ENCODE results near the gene CXCR1. TPM values are rescaled to one million over a fixed set of nuclear protein-coding genes. Genes with fewer than 3 reads are reported as not detected.

Gene CXCR1
- total RNA-seq, 2 donors from 2014 or later, result 0.41 to 4.4 TPM

DNA sequence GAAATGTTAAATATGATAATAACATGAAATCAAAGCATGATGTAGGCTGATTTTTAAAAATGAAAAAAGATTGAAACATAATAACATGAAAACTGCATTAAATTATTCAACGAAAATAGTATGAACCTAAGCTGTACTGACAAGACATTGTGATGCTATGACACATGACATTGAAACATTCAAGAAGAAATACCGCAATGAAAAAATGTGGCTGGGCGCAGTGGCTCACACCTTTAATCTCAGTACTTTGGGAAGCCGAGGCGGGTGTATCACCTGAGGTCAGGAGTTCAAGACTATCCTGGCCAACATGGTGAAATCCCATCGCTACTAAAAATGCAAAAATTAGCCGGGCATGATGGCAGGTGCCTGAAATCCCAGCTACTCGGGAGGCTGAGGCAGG, 14.6 kb downstream of the CXCR1 start:
- H3K4me1 ChIP-seq (ENCODE audit: control insufficient read depth in 1 of 2, low read depth in 2 of 2), result no peaks in the 10 kb centered on the region
- TF ChIP-seq, protein P1, sequence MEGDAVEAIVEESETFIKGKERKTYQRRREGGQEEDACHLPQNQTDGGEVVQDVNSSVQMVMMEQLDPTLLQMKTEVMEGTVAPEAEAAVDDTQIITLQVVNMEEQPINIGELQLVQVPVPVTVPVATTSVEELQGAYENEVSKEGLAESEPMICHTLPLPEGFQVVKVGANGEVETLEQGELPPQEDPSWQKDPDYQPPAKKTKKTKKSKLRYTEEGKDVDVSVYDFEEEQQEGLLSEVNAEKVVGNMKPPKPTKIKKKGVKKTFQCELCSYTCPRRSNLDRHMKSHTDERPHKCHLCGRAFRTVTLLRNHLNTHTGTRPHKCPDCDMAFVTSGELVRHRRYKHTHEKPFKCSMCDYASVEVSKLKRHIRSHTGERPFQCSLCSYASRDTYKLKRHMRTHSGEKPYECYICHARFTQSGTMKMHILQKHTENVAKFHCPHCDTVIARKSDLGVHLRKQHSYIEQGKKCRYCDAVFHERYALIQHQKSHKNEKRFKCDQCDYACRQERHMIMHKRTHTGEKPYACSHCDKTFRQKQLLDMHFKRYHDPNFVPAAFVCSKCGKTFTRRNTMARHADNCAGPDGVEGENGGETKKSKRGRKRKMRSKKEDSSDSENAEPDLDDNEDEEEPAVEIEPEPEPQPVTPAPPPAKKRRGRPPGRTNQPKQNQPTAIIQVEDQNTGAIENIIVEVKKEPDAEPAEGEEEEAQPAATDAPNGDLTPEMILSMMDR (IDR thresholded peaks at IDR 0.05), result no peak
- H3K27me3 ChIP-seq (replicated peaks; ENCODE audit: insufficient read depth), result peaks cover 4% of the 10 kb centered on the region
- H3K27ac ChIP-seq, result no peak overlapping the region
- DNase-seq (ENCODE audit: low spot score) (no peak), ATAC-seq (ENCODE audit: insufficient number of reproducible peaks, low FRiP score, low read depth) (no peak)
- no peak overlapping the region for H3K4me3 ChIP-seq
- H3K36me3 ChIP-seq, result no peaks in the 10 kb centered on the region
- no peaks in the 10 kb centered on the region for H3K9me3 ChIP-seq

DNA sequence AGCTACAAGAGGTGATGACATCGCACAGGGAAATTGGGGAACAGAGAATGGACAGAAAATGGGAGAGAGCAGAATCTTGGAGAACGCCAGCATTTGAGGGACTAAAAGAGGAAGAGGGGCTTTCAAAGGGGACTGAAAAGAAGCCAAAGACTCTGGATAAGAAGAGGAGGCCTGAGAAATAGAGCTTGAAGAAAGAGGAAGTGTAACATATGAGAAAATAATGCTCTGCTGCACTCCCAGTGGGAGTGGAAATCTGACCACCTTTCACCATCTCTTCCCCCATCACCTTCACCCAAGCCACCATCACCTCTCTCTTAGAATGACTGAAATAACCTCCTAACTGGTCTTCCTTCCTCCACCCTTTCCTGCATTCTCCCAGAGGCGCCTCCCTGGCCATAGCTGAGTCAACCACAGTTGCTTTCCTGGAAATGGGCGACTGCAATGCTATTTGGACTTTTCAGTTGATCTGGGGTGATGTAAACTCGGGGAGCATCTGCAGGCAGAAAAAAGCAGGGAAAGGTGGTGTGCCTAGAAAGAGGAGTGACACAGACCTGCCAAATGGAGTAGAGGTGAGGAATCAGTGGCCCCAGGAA, 16.8 kb downstream of the CXCR1 start:
- no peaks in the 10 kb centered on the region for H3K36me3 ChIP-seq
- no peak overlapping the region for H3K27ac ChIP-seq
- ATAC-seq (ENCODE audit: insufficient number of reproducible peaks, low FRiP score, low read depth) (no peak), DNase-seq (ENCODE audit: low spot score) (no peak)
- TF ChIP-seq, protein P1 (IDR thresholded peaks at IDR 0.05), result no peak
- no peaks in the 10 kb centered on the region for H3K27me3 ChIP-seq (replicated peaks; ENCODE audit: insufficient read depth)
- no peak overlapping the region for H3K4me3 ChIP-seq
- H3K9me3 ChIP-seq, result no peaks in the 10 kb centered on the region
- no peaks in the 10 kb centered on the region for H3K4me1 ChIP-seq (ENCODE audit: control insufficient read depth in 1 of 2, low read depth in 2 of 2)

DNA sequence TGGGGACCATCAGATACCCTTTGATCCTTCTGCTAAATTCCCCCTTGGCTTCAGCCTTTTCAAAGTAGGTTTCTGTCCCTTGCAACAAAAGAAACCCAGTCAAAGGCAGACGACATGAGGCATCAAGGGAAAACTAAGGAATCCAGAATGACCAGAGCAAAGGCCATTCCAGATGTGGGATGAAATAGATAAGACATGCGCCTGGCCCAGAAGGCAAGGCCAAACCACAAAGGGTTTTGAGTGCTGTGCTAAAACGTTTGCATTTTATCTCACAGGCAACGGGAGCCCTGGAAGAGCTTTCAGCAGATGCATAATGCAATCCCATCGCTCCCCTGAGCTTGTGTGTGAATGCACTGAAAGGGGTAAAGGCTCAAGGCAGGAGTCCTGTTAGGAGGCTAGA, 17.7 kb downstream of the CXCR1 start:
- TF ChIP-seq, protein P1 (IDR thresholded peaks at IDR 0.05), result no peak
- Histone ChIP-seq H3K9me3 (no peaks in the 10 kb centered on the region), H3K4me1 (ENCODE audit: control insufficient read depth in 1 of 2, low read depth in 2 of 2) (no peaks in the 10 kb centered on the region), H3K4me3 (no peak overlapping the region), H3K27ac (no peak overlapping the region), H3K27me3 (replicated peaks; ENCODE audit: insufficient read depth) (no peaks in the 10 kb centered on the region), H3K36me3 (no peaks in the 10 kb centered on the region)
- DNase-seq (ENCODE audit: low spot score), result no peak
- no peak for ATAC-seq (ENCODE audit: insufficient number of reproducible peaks, low FRiP score, low read depth)

DNA sequence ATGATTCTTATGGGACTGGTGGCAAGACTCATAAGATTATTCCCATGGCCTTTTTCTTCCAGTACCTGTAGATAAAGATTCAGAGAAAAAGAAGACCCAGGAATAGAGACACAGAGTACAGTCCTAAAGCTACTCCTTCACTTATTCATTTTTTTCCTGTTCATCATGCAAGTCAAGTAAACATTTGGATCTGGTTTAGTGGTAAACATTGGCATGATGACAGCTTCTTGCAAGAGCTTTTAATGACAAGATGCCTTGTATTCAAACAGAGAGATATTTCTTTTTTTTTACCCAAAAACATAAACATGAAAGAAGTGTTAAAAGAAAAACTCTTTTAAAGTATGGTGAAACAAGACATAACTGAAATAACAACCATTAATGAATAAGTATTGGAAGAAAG, 20.7 kb downstream of the CXCR1 start:
- TF ChIP-seq, protein P1 (IDR thresholded peaks at IDR 0.05), result no peak
- Histone ChIP-seq H3K27ac (no peak overlapping the region), H3K9me3 (no peaks in the 10 kb centered on the region), H3K27me3 (replicated peaks; ENCODE audit: insufficient read depth) (no peaks in the 10 kb centered on the region), H3K36me3 (no peaks in the 10 kb centered on the region), H3K4me3 (no peak overlapping the region), H3K4me1 (ENCODE audit: control insufficient read depth in 1 of 2, low read depth in 2 of 2) (no peaks in the 10 kb centered on the region)
- DNase-seq (ENCODE audit: low spot score) (no peak), ATAC-seq (ENCODE audit: insufficient number of reproducible peaks, low FRiP score, low read depth) (no peak)

DNA sequence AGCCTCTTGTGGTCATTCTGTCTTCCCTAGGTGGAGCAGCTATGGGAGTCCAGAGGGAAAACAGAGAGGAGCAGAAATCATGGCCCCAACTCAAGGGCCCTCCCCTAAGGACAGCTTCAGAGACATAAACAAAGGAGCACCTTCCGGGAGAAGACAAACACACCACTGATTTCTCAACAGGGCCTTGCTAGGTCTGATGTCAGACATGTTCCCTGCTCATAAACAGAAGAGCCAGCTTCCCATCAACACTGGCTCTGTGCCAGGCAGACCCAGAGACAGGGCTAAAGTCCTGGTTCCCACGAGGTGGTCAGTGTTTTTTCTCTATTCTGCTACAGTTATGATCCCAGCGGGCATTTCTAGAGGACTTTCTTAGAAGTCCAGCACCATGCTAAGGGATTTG, 21.6 kb downstream of the CXCR1 start:
- no peaks in the 10 kb centered on the region for H3K36me3 ChIP-seq
- no peak for ATAC-seq (ENCODE audit: insufficient number of reproducible peaks, low FRiP score, low read depth)

More for the DNA sequence above, 21.6 kb downstream of the CXCR1 start:
- H3K27me3 ChIP-seq (replicated peaks; ENCODE audit: insufficient read depth), result no peaks in the 10 kb centered on the region
- no peak overlapping the region for H3K4me3 ChIP-seq
- H3K9me3 ChIP-seq, result no peaks in the 10 kb centered on the region
- no peak for DNase-seq (ENCODE audit: low spot score)
- TF ChIP-seq, protein P1 (IDR thresholded peaks at IDR 0.05), result no peak
- no peak overlapping the region for H3K27ac ChIP-seq
- no peaks in the 10 kb centered on the region for H3K4me1 ChIP-seq (ENCODE audit: control insufficient read depth in 1 of 2, low read depth in 2 of 2)

All from thoracic aorta (tissue), 2 donors.